ENCODE data around the gene TMEM209. TPM values are rescaled to one million over a fixed set of nuclear protein-coding genes. Genes with fewer than 3 reads are reported as not detected.
"Not testable (repeated sequence)": the region's sequence is repeated elsewhere in the genome, so short reads cannot be mapped to it uniquely, and the experiment has no call there.

The TMEM209 gene
- total and polyA plus RNA-seq, 9 donors: 8.5 to 12.7 (median 9.3) TPM

GRCh38 chr7:130131191-130131834 is 73.9 kb downstream of the TMEM209 start:
- Histone ChIP-seq H3K36me3 (ENCODE audit: control insufficient read depth, insufficient read depth, low read length) (peaks cover 47% of the 10 kb centered on the region), H3K9me3 (replicated peaks; ENCODE audit: control insufficient read depth, low read depth, low read length) (no peaks in the 10 kb centered on the region), H3K4me1 (ENCODE audit: control insufficient read depth, insufficient read depth, low read length) (peaks cover 19% of the 10 kb centered on the region), H3K4me3 (ENCODE audit: low read length) (no peak overlapping the region), H3K27ac (ENCODE audit: low read length) (no peak overlapping the region), H3K27me3 (ENCODE audit: control insufficient read depth, insufficient read depth, low read length) (no peaks in the 10 kb centered on the region)
- 65% methylated on average over 2 of the region's 6 CpGs for WGBS (ENCODE audit: insufficient coverage)
- no peak for DNase-seq

DNA sequence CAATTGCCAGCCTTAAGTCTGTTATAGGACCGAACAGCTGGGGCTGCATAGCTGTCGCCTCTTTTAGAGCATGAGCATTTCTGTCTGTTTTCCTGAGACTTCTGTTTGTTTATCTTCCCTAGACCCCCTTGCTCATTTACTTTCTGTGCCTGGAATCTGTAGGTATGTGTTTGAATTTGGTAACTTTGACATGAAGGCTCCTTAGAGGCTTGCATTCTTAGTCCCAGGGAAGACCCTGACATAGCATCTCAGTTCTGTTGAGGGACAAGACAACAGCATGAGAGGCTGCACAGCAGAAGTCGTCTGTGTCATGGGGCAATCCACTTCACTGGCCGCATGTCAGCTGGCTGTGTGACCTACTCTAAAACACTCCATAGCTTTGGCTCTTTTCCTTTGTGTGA is 76.2 kb downstream of the TMEM209 start:
- Histone ChIP-seq H3K9me3 (replicated peaks; ENCODE audit: control insufficient read depth, low read depth, low read length) (no peaks in the 10 kb centered on the region), H3K27me3 (ENCODE audit: control insufficient read depth, insufficient read depth, low read length) (no peaks in the 10 kb centered on the region), H3K36me3 (ENCODE audit: control insufficient read depth, insufficient read depth, low read length) (peaks cover 45% of the 10 kb centered on the region), H3K4me1 (ENCODE audit: control insufficient read depth, insufficient read depth, low read length) (peaks cover 19% of the 10 kb centered on the region), H3K27ac (ENCODE audit: low read length) (peak overlapping the region; percentile 74), H3K4me3 (ENCODE audit: low read length) (no peak overlapping the region)
- peak; percentile 70 for DNase-seq
- WGBS (ENCODE audit: insufficient coverage): 20% methylated on average over 1 of the region's 4 CpGs

DNA sequence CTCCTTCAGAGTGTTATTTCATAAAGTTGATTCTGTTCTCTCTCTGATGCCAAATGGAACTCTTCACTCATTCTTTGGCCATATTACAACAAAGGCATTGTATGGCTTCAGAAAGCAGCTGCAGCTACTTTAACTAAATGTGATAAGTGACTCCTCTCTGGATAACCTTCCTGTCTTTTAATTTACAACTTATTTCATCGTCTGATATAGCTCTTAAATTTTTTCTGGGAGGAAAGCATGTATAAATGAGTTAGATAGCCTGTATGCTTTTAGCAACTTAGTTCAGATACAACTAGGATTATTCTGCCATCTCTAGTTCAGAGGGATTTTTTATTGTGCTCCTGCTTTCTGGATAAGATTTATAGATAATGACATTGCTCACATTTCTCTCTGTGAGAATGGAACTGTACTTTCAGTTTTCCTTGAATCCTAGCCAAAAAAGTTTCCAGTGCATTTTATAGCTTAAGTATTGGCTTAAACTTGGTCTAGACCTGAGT is 77.3 kb downstream of the TMEM209 start:
- no peak overlapping the region for H3K4me3 ChIP-seq (ENCODE audit: low read length)
- no peaks in the 10 kb centered on the region for H3K27me3 ChIP-seq (ENCODE audit: control insufficient read depth, insufficient read depth, low read length)
- no peaks in the 10 kb centered on the region for H3K9me3 ChIP-seq (replicated peaks; ENCODE audit: control insufficient read depth, low read depth, low read length)
- H3K4me1 ChIP-seq (ENCODE audit: control insufficient read depth, insufficient read depth, low read length): peaks cover 19% of the 10 kb centered on the region
- no CpG with 5 or more reads among the region's 1 CpG for WGBS (ENCODE audit: insufficient coverage)
- peak overlapping the region; percentile 63 for H3K27ac ChIP-seq (ENCODE audit: low read length)
- peak; percentile 92 for DNase-seq
- H3K36me3 ChIP-seq (ENCODE audit: control insufficient read depth, insufficient read depth, low read length): peaks cover 46% of the 10 kb centered on the region

- WGBS (ENCODE audit: insufficient coverage): no CpG with 5 or more reads among the region's 2 CpGs
- Histone ChIP-seq H3K36me3 (ENCODE audit: control insufficient read depth, insufficient read depth, low read length) (peaks cover 45% of the 10 kb centered on the region), H3K4me1 (ENCODE audit: control insufficient read depth, insufficient read depth, low read length) (peaks cover 18% of the 10 kb centered on the region), H3K4me3 (ENCODE audit: low read length) (no peak overlapping the region), H3K27me3 (ENCODE audit: control insufficient read depth, insufficient read depth, low read length) (no peaks in the 10 kb centered on the region), H3K9me3 (replicated peaks; ENCODE audit: control insufficient read depth, low read depth, low read length) (no peaks in the 10 kb centered on the region), H3K27ac (ENCODE audit: low read length) (peak overlapping the region; percentile 63)
- DNase-seq: peak; percentile 16
Observed at GRCh38 chr7:130127404-130127803, 77.8 kb downstream of the TMEM209 start.

GRCh38 chr7:130126840-130127239 is 78.4 kb downstream of the TMEM209 start:
- Histone ChIP-seq H3K4me1 (ENCODE audit: control insufficient read depth, insufficient read depth, low read length) (peaks cover 17% of the 10 kb centered on the region), H3K36me3 (ENCODE audit: control insufficient read depth, insufficient read depth, low read length) (peaks cover 46% of the 10 kb centered on the region), H3K27ac (ENCODE audit: low read length) (peak overlapping the region; percentile 63)
- H3K9me3 ChIP-seq (replicated peaks; ENCODE audit: control insufficient read depth, low read depth, low read length); DNase-seq; H3K4me3 ChIP-seq (ENCODE audit: low read length); H3K27me3 ChIP-seq (ENCODE audit: control insufficient read depth, insufficient read depth, low read length): not testable (repeated sequence)
- WGBS (ENCODE audit: insufficient coverage): no CpG with 5 or more reads among the region's 3 CpGs

DNA sequence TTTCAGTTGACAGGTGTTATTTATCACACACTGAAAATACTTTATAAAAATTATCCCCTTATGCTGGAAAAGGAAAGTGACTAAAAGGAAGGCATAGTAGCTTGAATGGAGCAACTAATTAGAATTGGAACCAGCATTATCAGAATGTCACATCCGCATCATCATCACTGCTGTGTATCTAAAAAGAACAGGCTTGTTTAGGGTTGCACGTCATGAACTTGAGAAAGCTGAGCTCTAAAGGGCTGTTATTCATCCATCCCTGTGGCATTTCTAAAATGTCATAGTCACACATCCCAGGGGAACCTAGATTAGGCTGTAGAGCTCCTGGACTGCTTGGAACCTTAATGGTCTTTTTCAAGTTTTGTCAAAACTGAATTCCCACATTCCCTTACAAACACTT is 80.5 kb downstream of the TMEM209 start:
- no peaks in the 10 kb centered on the region for H3K9me3 ChIP-seq (replicated peaks; ENCODE audit: control insufficient read depth, low read depth, low read length)
- whole genome bisulfite sequencing (ENCODE audit: insufficient coverage): 100% methylated on average over 2 of the region's 2 CpGs
- peaks cover 15% of the 10 kb centered on the region for H3K4me1 ChIP-seq (ENCODE audit: control insufficient read depth, insufficient read depth, low read length)
- no peak overlapping the region for H3K4me3 ChIP-seq (ENCODE audit: low read length)
- H3K27ac ChIP-seq (ENCODE audit: low read length): no peak overlapping the region
- H3K36me3 ChIP-seq (ENCODE audit: control insufficient read depth, insufficient read depth, low read length): peaks cover 37% of the 10 kb centered on the region
- no peaks in the 10 kb centered on the region for H3K27me3 ChIP-seq (ENCODE audit: control insufficient read depth, insufficient read depth, low read length)
- no peak for DNase-seq

DNA sequence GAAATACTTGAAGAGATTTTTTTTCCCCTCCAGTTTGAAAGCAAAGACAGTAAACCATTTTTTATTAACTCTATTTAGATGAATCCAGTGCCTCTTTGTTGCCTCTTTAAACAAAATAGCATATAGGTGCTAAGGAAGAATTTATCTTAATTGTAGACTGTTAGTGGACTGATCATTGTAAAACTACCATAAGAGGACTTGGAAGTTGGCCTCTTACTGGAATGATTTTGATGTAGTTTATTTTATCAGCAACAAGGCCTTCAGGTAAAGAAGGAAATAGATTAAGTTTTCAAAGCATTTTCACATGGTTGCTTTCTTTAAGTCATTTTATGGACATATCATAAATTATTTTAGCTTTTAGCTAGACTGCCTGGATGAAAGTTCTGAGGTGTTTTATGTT is 81.7 kb downstream of the TMEM209 start:
- no peaks in the 10 kb centered on the region for H3K9me3 ChIP-seq (replicated peaks; ENCODE audit: control insufficient read depth, low read depth, low read length)
- H3K27ac ChIP-seq (ENCODE audit: low read length): no peak overlapping the region
- DNase-seq: no peak
- H3K4me1 ChIP-seq (ENCODE audit: control insufficient read depth, insufficient read depth, low read length): peaks cover 9% of the 10 kb centered on the region
- H3K36me3 ChIP-seq (ENCODE audit: control insufficient read depth, insufficient read depth, low read length): peaks cover 42% of the 10 kb centered on the region
- no peaks in the 10 kb centered on the region for H3K27me3 ChIP-seq (ENCODE audit: control insufficient read depth, insufficient read depth, low read length)
- H3K4me3 ChIP-seq (ENCODE audit: low read length): no peak overlapping the region

- Histone ChIP-seq H3K27me3 (ENCODE audit: control insufficient read depth, insufficient read depth, low read length) (no peaks in the 10 kb centered on the region), H3K4me1 (ENCODE audit: control insufficient read depth, insufficient read depth, low read length) (no peaks in the 10 kb centered on the region), H3K27ac (ENCODE audit: low read length) (no peak overlapping the region), H3K4me3 (ENCODE audit: low read length) (no peak overlapping the region), H3K36me3 (ENCODE audit: control insufficient read depth, insufficient read depth, low read length) (peaks cover 31% of the 10 kb centered on the region), H3K9me3 (replicated peaks; ENCODE audit: control insufficient read depth, low read depth, low read length) (no peaks in the 10 kb centered on the region)
- DNase-seq: no peak
- 93% methylated on average over 3 of the region's 4 CpGs for WGBS (ENCODE audit: insufficient coverage)
Observed at GRCh38 chr7:130118801-130119200, 86.4 kb downstream of the TMEM209 start.

DNA sequence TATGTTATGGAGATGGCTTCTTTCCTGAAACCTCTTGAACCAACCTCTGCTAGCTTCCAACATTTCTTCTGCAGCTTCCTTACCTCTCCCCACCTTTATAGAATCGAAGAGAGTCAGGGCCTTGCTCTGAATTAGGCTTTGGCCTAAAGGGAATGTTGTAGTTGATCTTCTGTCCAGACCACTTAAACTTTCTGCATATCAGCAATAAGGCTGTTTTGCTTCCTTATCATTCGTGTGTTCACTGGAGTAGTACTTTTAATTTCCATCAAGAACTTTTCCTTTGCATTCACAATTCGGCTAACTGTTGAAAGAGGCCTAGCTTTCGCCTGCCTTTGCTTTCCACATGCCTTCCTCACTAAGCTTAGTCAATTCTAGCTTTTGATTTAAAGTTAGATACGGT is 86.9 kb downstream of the TMEM209 start:
- no peak for DNase-seq
- Histone ChIP-seq H3K4me1 (ENCODE audit: control insufficient read depth, insufficient read depth, low read length) (peaks cover 2% of the 10 kb centered on the region), H3K4me3 (ENCODE audit: low read length) (no peak overlapping the region), H3K9me3 (replicated peaks; ENCODE audit: control insufficient read depth, low read depth, low read length) (no peaks in the 10 kb centered on the region), H3K27ac (ENCODE audit: low read length) (no peak overlapping the region), H3K36me3 (ENCODE audit: control insufficient read depth, insufficient read depth, low read length) (peaks cover 29% of the 10 kb centered on the region), H3K27me3 (ENCODE audit: control insufficient read depth, insufficient read depth, low read length) (no peaks in the 10 kb centered on the region)
- WGBS (ENCODE audit: insufficient coverage): 80% methylated on average over 1 of the region's 5 CpGs

GRCh38 chr7:130114776-130115175 is 90.4 kb downstream of the TMEM209 start:
- H3K4me3 ChIP-seq (ENCODE audit: low read length): no peak overlapping the region
- no peaks in the 10 kb centered on the region for H3K9me3 ChIP-seq (replicated peaks; ENCODE audit: control insufficient read depth, low read depth, low read length)
- WGBS (ENCODE audit: insufficient coverage): no CpG with 5 or more reads among the region's 2 CpGs
- H3K36me3 ChIP-seq (ENCODE audit: control insufficient read depth, insufficient read depth, low read length): peaks cover 14% of the 10 kb centered on the region
- H3K4me1 ChIP-seq (ENCODE audit: control insufficient read depth, insufficient read depth, low read length): peaks cover 2% of the 10 kb centered on the region
- H3K27me3 ChIP-seq (ENCODE audit: control insufficient read depth, insufficient read depth, low read length): no peaks in the 10 kb centered on the region
- H3K27ac ChIP-seq (ENCODE audit: low read length): no peak overlapping the region
- no peak for DNase-seq
